GM18907 (cell line): ENCODE results near the gene TNP1.

ENCODE experiments used
- ATAC-seq: cut with Tn5 transposase; IDR thresholded peaks from one replicate; pipeline ENCODE4 v1.9.1; 2021; ENCODE audit warnings: mild to moderate bottlenecking, moderate library complexity; ENCODE audit not compliant: unreplicated experiment

TNP1 gene

GRCh38 chr2:216875862-216876261 is 16.0 kb upstream of the TNP1 start:
- no peak for ATAC-seq

DNA sequence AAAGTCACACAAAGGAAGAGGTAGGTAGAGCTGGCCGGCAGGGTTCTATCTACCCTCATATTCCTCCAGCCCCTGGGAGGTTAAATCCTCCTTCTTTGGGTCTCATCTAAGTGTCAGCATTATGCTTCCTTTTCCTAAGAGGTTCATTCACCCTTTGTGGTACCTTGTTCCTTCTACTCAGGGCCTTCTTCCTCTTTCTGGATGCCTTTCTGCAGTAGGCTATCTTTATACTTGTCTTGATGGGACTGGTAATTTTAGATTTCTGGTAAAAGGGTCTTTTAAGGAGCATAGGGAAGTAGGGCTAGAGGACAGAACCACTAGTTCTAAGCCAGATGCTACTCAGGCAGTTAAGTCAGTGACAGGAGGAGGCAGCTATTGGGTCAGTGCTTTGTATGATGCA is 13.7 kb upstream of the TNP1 start:
- ATAC-seq, result no peak

DNA sequence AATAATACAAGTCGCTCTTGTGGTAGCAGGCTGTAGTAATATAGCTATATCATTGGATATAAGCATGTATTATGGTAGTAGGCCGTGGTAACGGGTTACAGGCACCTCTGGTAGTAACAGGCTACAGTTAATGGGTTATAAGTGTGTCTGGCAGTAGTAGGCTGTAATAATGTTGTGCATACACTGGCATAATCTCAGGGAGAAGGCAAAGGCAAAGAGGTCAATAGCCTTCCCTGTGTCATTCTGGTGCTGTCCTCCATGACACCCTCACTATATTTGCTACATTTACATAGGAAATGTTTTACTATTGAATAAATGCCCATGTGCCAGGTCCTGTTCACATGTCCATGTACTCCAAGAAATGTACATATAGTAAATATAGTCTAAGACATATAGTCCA is 12.8 kb upstream of the TNP1 start:
- no peak for ATAC-seq

DNA sequence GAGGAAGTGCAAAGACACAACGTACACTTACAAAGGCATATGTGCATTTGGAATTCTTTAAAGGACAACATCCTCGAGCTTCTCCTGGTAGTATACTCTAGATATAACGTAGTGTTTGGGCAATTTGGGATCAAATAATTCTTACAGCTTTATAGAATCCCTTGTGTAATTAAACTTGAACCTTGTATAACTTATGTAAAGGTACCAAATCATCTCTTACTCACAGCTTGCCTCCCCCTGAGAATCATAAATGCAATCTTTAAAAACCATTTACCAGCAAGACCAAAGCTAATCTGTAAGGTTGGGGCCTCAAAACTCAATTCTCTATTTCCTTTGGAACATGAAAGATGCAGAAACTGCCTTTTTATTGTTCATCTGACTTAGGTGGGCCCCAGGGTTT is 12.2 kb upstream of the TNP1 start:
- ATAC-seq, result no peak

- no peak for ATAC-seq
Observed at GRCh38 chr2:216871333-216871934, 11.6 kb upstream of the TNP1 start.

DNA sequence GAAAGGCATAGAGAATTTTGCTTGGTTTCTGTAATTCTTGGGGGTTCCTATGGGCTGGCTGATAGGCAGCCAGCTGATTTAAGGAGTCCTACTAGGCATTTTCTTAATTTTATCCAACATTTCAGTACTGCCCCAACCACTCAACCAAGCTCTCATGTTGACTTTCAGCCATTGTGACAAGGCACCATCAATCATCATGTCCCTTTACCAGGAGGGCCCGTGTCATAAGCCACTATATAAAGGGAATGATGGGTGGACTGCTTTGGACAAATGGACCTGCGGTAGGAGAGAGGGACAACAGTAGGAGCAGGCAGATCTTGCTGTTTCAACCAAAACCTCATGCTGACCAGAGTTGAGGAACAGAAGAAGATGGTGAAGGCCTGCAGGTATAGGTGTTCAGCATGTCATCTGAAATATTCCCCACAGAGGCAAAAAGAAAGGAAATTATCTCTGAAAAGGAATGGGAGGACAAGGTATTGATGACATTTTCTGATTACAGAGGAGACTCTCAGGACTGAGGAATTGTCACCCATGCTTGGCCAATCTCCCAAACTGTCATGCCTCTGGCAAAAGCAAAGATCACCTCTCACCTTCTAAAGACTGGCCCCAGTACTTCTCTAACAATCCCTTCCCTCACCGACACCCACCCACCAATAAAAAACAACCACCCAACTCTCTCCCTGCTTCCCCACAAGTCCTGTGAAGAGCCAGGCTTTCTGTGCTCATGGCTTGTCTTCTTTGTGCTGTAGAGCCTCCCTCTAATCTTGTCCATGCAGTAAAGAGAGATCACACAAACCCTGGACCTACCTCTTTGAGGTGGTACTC is 10.9 kb upstream of the TNP1 start:
- ATAC-seq, result no peak

DNA sequence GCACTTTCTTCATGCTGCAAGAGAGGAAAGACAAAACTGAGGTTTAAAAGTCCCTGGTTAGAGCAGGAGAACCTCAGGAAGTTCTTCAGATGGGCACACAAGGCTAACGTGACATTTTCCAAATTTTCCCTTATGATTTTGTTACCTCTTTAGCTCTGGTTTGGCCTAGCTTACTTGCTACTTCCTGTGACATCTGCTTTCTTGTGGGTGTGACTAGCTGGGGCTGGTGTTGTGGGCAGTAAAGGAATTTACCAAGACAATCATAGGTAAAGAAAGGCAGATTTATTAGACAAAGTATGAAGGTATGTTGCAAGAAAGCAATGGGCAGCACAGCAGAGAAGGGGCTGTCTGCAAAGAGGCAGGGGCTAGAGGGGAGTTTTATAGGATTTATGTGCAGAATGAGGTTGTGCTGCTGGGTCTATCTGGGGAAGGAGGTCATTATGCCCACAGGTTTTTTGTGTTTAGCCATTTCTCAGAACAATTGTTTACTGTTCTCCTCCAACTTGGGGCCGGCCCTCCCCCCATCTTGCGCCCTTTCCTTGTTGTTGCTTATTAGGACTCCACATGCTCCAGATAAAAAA is 6.7 kb upstream of the TNP1 start:
- no peak for ATAC-seq

DNA sequence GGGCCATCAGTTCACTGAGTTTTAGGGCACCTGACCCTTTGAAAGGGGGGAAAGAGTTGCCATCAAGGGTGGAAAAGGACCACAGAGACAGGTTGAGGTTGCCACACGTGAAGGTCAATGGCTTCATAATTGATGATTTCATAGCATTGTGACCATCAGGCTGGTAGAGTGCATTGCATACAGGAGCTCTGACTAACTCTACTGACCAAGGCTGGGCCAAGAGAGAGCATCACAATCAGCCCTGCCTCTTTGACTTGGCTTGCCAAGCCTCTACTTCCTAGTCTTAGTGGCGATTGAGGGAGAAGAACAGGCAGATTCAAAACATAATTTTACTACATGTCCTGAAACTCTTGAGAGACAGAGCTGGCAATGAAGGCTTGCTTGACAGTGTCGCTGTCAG is 5.8 kb upstream of the TNP1 start:
- no peak for ATAC-seq

- no peak for ATAC-seq
Observed at GRCh38 chr2:216863946-216864345, 4.1 kb upstream of the TNP1 start.

DNA sequence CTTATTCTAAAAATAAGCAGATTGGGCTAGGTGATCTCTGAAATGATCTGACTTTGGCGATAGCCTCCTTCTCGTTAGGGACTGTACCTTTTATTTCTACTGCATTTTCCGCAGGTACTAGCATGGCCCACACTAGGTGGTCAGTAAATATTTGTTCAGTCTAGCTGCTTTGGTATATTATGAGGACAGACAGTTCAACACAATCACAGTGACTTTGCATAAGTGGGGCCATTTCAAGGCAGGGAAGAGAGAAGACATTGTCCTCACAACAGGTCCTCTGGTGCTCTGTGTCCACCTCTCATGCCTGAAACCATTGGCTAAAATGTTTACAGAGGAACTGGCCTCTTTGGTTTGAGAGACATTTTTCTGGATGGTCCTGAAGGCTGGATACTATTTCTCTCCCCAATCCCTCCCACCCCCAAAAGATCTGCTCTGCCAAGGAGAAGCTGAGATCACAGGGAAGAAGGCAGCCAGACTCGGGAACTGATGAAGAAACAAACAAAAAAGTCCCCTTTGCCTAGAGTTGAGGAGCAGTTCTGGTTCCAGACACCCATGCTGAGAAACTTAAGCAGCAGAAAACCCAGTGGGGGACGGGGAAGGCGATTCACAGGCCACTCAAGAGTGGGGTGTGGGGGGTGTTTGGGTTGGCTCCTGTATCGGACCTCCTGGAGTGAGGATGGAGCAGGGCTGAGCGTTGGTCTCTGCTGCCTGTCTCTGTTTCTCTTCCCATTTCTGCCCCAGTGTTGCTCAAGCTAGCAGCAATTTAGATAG is 2.9 kb upstream of the TNP1 start:
- ATAC-seq, result no peak

DNA sequence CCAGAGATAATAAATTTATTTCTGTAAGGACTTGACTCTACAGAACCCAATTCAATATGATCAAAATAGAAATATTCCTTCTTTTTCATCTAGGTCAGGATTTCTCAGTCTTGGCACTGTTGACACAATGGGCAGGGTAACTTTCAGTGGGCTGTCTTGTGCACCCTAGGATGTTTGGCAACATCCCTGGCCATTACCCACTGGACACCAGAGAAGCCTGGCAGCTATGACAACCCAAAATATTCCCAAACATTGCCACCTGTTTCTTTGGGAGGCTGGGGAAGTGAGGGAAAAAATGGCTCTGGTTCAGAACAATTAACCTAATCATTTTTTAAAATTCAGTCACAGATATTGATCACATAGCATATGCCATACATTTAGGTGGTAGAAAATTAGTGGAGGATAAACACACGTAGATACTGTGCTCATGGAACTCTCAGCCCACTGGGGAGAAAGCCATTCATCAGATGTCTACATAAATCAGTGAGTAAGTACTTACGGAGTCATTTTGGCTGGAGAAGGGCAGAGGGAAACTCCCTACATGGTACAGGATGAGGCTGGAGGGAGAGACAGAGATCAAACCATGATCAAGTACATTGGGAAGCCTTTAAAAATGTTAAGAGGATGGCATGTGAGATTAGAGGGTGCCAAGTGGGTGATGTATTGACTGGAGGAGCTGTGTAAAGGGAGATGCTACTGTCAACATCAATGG is 718 bp upstream of the TNP1 start:
- no peak for ATAC-seq

DNA sequence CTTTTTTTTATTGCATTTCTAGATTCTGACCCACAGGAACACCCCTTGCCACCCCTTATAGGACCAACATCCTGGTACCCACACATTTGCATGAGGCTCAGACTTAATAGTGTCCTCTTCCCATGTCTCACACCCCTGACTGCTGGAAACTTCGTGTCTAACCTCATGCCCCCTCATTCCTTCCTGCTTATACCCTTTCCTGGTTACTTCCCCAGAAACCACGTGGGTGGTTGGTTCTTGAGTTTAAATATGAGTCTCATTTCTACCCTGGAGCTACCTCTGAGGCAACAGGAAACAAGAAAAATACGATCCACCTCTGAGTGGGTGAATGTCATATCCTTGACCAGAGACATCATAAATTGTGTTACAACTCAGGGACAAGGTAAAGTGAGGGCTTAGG is 1.6 kb downstream of the TNP1 start:
- no peak for ATAC-seq

DNA sequence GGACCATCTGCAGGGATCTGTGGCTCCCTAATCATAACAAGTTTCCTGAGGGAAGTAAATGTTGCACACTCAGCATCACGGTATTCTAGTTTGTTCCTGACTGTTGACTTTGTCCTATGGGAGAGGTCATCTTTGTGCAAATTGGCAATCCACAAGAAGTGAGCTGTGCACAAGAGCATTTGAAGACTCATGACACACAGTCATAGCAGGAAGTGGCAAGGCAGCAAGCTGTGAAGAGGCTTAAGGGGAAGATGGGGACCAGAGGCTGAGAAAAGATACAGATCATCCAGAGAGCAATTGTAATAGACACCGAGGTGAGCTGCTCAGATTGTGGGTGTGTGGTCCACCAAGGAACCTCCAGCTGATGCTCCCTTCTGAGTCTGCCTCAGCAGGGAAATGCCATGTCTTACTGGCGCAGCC is 2.7 kb downstream of the TNP1 start:
- ATAC-seq, result no peak

DNA sequence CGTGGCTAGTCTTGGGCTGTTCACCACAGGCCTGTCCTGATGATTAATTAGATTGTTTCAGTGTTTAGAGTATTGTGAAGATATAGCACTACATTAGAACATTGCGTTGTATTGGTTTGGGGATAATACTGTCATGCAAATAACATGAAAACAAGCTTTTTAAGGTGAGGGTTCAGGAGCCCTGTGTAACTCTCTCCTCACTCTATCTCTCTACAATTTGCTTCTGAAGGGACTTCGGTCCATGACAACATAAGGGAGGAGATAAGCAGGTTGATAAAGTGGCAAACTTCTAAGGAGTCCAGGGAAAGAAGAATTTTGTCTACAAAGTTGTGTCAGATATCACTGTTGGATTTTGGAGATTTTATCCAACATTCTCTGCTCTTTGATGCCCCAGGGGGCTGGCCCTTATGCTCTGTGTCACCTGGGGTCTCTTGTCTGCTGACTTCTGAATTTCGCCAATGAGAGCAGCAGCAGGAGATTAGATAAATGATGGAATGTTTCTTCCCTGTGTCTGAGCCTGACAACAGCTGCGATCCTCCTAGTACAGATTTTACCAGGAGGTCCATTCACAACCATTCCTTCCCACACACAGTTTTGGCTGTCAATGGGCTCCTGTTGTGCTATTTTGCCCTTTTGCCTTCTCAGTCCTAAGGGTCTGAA is 3.3 kb downstream of the TNP1 start:
- no peak for ATAC-seq

DNA sequence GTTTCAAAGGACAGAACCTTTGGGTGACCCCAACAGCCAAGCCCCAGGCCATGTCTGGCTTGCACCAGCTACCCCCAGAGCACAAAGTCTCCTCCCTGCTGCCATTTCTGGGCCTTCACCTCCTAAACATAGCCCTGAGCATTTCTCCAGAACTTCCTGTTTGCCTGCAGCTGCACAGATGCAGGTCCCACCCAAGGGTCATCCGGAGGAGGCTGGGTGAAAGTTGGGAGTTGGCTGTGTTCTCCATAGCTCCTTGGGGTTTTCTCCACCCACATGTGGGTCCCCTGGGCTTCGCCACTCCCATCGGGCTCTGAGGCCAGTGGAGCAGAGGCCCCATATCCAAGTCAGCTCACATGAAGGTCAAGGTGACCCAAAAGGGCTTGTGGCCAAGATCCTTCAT is 4.3 kb downstream of the TNP1 start:
- ATAC-seq, result no peak

DNA sequence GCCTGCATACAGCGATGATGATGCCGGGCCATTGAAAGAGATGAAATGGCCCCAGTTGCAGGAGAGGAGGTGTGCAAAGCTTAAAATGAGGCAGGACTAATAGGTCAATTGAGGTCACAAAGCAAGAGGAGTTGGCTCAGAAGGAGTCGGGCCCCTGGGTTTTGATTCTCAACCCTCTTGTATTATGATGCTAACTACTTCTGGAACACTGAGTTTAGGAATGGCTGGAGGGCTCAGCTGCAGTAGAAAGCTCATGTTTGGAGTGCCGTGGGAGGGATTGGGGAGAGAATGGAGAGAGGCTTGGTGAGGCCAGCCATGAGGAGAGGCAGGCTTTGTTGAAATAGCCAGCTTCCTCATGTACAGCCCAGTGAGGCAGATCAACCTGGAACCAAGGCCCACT is 4.8 kb downstream of the TNP1 start:
- ATAC-seq, result no peak

- ATAC-seq, result no peak
Observed at GRCh38 chr2:216851486-216852090, 8.3 kb downstream of the TNP1 start.

- no peak for ATAC-seq
Observed at GRCh38 chr2:216850665-216851322, 9.1 kb downstream of the TNP1 start.

DNA sequence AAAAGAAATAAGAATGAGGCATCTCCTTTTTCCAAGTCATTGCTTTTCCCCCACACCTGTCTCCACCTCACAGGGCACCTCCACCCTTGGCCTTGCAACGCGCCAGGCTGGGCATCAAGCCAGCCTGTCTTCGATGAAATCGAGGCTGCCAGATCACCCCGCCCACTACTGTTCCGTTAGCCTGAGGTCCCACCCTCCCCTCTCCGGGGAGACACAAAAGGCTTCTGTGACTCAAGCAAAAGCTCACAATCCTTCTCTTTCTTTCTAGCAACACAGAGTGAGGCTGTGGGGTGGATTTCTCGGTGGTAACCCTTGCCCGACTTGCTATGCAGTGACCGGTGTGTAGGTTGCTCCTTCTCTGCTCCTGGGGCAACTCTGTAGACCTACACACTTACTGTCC is 9.9 kb downstream of the TNP1 start:
- ATAC-seq, result no peak

DNA sequence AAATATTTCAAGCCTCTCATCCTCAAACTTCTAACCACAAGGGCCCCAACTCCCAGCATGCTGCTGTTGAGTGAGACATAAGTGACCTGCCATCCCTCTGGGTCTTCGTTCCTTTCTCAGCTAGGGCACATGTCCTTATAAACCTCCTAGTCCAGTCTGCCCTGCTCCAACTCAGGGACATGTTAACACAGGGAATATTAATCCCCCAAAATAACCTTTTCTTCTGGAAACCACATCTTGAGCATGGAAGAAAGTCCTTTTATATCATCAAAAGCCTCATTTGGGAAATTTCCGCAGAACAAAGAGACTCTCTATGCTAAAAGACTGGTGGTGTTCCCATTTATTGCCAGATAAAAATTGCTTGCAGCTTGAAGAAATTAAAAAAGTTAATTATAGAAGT is 14.4 kb downstream of the TNP1 start:
- no peak for ATAC-seq
